Esophagus muscularis mucosa (tissue), 3 donors: ENCODE data around the gene PLS1.

Experiments used
- POLR2A ChIP-seq: fragments of 450-650 bp; IDR thresholded peaks from one replicate; pipeline ENCODE4 v1.6.1; 2017; ENCODE audit warnings: antibody characterized with exemption, moderate library complexity, mild to moderate bottlenecking, low read depth
- POLR2AphosphoS5 ChIP-seq, 2 donors: sonication (generic); formaldehyde crosslinking; IDR thresholded peaks; one replicate each; pipeline ENCODE4 v1.6.1; 2017; ENCODE audit warnings: antibody characterized with exemption in 2 of 2
- TF ChIP-seq, protein P1 (sequence below), 3 experiments: fragments of 200-600 bp in 2 of 3; fragments of 450-650 bp in 1 of 3; sonication (generic) in 2 of 3; IDR thresholded peaks; one replicate each; pipeline ENCODE4 v1.5.1; 2017 to 2019; ENCODE audit warnings: antibody characterized with exemption in 3 of 3, mild to moderate bottlenecking in 2 of 3, moderate library complexity in 1 of 3

GRCh38 chr3:142601713-142602112 is 5.5 kb downstream of the PLS1 start:
- TF ChIP-seq, protein P1, sequence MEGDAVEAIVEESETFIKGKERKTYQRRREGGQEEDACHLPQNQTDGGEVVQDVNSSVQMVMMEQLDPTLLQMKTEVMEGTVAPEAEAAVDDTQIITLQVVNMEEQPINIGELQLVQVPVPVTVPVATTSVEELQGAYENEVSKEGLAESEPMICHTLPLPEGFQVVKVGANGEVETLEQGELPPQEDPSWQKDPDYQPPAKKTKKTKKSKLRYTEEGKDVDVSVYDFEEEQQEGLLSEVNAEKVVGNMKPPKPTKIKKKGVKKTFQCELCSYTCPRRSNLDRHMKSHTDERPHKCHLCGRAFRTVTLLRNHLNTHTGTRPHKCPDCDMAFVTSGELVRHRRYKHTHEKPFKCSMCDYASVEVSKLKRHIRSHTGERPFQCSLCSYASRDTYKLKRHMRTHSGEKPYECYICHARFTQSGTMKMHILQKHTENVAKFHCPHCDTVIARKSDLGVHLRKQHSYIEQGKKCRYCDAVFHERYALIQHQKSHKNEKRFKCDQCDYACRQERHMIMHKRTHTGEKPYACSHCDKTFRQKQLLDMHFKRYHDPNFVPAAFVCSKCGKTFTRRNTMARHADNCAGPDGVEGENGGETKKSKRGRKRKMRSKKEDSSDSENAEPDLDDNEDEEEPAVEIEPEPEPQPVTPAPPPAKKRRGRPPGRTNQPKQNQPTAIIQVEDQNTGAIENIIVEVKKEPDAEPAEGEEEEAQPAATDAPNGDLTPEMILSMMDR (IDR thresholded peaks at IDR 0.05): no peak
- no peak for TF ChIP-seq POLR2A
- TF ChIP-seq POLR2AphosphoS5 (IDR thresholded peaks at IDR 0.05): no peak
